HG02973 (cell line): ENCODE data around the gene PRSS58.

ENCODE experiments used
- ATAC-seq: cut with Tn5 transposase; IDR thresholded peaks from one replicate; pipeline ENCODE4 v1.9.1; 2021; ENCODE audit warnings: moderate library complexity; ENCODE audit not compliant: unreplicated experiment

The PRSS58 gene

GRCh38 chr7:142228537-142229104 is 29.2 kb downstream of the PRSS58 start:
- ATAC-seq, result no peak
